Gastrocnemius medialis (tissue), 4 donors: Measurements from ENCODE around the gene ASAP2.

Experiments used
- CTCF ChIP-seq, 5 experiments: fragments of 450-650 bp in 3 of 5; fragments of 200-600 bp in 2 of 5; sonication (generic) in 2 of 5; IDR thresholded peaks in 4 of 5; conservative IDR thresholded peaks in 1 of 5; 1 replicate in 4 of 5; 2 replicates in 1 of 5; pipeline ENCODE4 v1.5.1; 2016 to 2019; ENCODE audit warnings: antibody characterized with exemption in 5 of 5, mild to moderate bottlenecking in 3 of 5, moderate library complexity in 3 of 5
- POLR2A ChIP-seq, 2 donors: fragments of 450-650 bp; IDR thresholded peaks; one replicate each; pipeline ENCODE4 v1.6.1; 2017; ENCODE audit warnings: antibody characterized with exemption in 2 of 2, mild to moderate bottlenecking in 2 of 2, moderate library complexity in 2 of 2

- TF ChIP-seq CTCF (IDR thresholded peaks at IDR 0.05 in 4 of 5, conservative IDR thresholded peaks at IDR 0.05 in 1 of 5): no peak
- no peak for TF ChIP-seq POLR2A (IDR thresholded peaks at IDR 0.05)
These were observed 17.8 kb upstream of the ASAP2 start for GRCh38 chr2:9188823-9189222.
